Inferior parietal cortex (tissue), 1 donor: ENCODE data around the gene FAM13A.

Experiments
- DNase-seq: peaks from one replicate; pipeline ENCODE4 v3.0.0-alpha.2; 2016; ENCODE audit errors: extremely low spot score

Gene FAM13A

GRCh38 chr4:88843067-88843685 lies 213.8 kb downstream of the FAM13A start:
- DNase-seq = no peak

DNA sequence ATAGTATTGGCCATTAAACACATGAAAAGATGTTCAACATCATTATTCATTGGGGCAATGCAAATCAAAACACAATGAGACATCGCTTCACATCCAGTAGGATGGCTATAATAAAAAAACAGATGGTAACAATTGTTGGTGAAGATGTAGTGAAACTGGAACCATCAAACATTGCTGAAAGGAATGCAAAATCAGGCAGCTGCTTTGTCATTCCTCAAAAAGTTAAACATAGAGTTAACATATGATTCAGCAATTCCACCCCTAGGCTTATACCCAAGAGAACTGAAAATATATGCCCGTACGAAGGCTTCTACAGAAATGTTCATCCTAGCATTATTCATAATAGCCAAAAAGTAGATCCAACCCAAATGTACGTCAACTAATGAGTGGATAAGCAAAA lies 215.3 kb downstream of the FAM13A start:
- DNase-seq = no peak

DNA sequence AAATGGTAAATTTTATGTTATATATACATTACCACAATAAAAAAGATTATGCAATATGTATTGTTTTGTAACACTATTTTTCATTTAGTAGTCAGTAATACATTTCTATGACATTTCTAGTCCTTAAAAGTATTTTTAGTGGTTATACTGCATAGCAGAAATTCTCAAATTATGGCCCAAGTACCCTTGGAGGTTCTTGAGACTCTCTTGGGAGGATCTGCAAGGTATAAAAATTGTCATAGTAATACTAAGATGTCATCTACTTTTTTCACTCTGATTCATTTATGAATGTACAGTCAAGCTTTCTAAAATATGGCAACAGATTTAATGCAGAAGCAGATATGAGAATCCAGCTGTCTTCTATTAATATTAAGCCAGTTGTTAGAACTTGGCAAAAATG lies 220.8 kb downstream of the FAM13A start:
- no peak for DNase-seq

GRCh38 chr4:88831031-88831430 lies 226.0 kb downstream of the FAM13A start:
- DNase-seq = no peak

DNA sequence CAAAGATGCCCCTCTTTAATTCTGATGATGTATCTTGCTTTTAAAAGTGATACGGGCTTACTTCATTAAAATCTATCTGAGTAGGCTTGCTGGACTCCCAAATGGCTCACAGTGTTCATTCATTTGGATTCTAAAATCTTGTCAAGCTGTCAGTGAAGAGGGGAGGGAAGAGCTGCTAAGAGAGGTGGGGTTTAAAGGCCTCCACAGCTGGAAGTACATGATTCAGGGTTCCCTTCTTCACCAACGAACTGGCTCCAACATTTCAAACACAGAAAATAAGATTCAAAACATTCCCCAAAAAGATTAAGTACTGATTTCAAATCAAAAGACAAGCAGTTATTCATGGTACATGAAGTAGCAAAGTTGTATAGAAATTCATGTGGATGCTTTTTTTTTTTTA lies 226.4 kb downstream of the FAM13A start:
- no peak for DNase-seq

DNA sequence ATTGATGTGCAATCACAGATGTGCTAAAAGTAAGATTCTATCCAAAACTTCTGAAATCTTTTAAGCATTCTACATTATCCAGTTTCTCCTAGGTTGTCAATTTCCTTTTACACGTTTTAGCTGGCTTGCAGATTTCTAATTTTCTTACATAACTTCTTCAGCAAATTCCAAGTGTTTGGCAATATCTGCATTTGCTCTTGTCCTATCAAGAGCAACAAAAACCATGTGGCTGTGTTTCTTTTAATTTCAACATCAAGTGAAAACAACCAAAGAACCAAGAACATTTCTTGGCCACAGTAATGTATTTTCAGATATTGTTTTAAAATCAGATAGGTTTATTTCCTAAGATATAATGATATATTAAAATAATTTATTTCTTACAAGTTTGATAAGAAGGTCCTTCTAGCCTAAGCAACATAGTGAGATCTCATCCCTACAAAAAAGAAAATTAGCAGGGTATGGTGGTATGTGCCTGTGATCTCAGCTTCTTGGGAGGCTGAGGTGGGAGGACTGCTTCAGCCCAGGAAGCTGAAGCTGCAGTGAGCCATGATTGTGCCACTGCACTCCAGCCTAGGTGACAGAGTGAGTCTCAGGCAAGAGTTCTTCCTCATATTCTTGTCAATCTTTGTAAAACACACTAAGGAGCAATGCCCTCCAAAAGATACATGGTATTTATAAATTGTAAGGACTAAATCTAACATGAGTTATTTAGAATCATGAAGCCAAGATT lies 228.0 kb downstream of the FAM13A start:
- DNase-seq = no peak

- no peak for DNase-seq
Observed at GRCh38 chr4:88827442-88827841, 229.5 kb downstream of the FAM13A start.

- DNase-seq = no peak
Observed at GRCh38 chr4:88826771-88827170, 230.2 kb downstream of the FAM13A start.

DNA sequence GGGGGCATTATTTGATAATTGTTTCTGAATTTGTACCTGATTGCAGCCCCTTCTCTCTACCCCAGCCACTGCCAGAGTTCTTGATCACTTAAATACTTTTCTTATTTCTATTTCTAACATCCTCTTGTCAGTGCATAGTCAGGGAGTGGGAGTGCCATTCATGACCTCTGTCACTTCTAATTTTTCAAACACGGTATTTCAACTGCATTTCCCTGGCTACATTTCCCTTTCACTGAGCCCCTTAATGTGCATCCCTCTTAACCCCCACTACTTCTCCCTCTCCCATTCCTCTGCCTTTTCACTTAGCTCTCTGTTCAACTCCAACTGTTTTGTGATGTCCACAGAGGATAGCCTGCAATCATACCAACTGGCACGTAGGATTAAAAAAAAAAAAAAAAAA lies 231.1 kb downstream of the FAM13A start:
- DNase-seq = no peak

DNA sequence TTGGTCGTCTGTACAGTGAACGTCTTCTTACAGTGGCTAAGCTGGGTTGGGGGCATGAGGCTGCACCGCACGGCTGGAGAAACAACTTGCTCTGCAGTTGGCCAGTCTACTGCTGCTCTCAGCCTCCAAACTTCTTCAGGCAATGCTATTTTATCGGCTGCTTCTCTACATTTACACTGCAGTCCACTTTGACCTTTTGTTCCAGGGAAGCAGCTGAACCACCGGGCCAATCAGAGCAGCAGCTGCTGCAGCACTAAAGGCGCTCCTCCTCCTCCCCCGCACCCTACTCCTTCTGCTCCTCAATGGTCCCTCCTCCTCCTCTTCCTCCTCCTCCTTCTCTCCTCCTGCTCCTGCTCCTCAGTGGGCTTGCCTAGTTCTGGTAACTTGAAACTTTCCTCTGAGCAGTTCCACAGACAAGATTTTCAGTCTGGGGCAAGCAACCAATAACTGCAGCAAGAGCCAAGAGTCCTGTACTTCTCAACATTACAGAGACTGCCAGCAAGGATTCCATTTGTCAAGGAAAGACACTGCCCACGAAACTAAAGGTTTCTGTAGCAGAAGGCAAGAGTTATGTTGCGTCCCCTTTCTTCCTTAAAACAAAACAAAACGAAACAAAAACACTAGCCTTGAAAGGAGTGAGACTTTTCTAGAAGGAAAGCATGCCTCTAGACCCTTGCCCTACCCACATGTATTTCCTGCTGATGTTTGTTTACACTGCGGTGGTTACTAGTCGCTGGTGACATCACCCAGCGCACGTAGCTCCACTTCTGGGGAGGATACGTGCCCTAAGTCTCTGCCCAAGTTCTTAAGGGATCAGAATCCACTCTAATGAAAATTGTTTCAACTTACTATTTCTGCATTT lies 233.7 kb downstream of the FAM13A start:
- DNase-seq = peak; percentile 85

DNA sequence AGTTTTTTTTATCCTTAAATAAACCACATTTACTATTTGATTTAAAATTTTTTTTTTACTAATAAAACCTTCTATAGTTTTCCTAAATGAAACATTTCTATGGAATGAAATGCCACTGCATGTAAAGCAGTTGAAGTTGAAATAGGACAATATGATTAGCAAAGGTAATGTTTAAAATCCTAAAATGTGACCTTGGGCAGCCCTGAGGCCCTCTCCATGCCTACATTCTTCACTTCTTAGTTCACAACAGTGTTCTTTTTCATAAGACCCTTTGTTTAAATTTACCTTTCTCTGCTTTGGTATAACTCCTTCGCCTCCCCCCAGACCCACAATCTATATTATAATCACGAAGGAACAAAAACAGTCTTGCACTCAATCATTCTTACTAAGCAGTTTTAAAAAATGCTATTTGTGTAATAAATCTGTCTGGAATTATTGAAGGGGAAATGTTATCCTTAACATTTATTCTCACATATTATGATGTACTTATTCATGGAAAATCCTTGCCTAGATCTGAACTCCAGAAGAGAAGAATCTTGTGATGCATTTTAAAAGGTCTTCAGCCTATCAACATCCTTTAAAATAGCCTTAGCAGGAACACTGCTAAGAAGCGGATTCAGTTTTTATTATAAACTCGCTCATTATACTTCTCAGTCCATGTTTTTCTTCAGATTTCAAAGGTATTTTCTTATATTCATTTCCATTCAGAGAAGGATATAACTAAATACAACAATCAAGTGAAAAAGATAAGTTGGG lies 234.8 kb downstream of the FAM13A start:
- no peak for DNase-seq

- no peak for DNase-seq
Observed at GRCh38 chr4:88821522-88821921, 235.5 kb downstream of the FAM13A start.

- DNase-seq = peak; percentile 53
Observed at GRCh38 chr4:88820698-88821415, 236.1 kb downstream of the FAM13A start.

GRCh38 chr4:88819818-88820697 lies 236.9 kb downstream of the FAM13A start:
- no peak for DNase-seq

DNA sequence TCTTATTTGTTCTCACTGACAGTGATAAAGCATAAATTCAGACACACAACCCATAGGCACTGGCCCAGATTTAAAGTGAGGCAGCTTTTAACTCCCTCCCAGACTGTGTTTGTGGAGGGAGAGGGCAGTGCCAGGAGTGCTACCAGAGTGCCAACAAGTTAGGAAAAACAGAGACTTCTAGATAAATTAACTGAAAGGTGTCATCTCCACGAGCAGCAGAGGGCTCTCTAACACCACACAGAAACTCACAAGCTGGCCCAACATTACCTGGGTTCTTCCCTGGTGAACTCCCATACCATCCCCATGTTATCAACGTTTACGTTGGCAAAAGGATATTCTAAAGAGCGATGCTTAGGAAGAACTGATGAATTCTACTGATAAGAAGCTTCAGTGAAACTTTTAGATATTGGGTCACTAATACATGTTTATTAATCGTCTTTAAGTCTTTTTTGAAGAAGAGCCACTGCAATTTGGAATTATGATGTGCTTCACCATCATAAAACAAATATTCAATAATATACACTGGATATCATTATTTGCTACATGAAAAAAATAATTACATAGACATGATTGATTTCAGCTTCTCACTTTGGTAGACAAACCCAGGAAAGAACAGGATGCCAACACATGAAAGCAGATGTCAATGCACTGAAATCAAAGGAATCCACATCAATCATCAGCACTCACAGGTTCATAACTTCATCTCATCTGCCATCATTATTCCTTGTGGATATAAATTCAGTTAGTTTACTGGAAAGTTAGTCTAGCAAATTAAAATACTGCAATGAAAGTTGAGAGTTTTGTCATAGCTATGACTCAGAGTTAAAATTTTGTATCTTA lies 238.1 kb downstream of the FAM13A start:
- peak; percentile 74 for DNase-seq

DNA sequence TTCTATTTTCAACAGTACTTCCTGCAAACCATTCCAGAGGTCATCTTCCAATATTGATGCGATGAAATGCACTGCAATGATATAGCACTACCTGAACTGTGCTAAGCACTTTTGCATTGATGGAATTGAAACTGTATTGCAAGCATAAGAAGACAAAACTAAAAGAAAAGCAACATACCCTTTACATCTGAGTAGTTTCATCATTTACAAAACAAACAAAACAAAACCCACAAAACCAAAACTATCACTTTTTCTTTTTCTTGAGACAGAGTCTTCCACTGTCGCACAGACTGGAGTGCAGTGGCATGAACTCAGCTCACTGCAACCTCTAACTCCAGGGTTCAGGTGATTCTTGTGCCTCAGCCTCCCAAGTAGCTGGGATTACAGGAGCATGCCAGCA lies 239.2 kb downstream of the FAM13A start:
- no peak for DNase-seq

DNA sequence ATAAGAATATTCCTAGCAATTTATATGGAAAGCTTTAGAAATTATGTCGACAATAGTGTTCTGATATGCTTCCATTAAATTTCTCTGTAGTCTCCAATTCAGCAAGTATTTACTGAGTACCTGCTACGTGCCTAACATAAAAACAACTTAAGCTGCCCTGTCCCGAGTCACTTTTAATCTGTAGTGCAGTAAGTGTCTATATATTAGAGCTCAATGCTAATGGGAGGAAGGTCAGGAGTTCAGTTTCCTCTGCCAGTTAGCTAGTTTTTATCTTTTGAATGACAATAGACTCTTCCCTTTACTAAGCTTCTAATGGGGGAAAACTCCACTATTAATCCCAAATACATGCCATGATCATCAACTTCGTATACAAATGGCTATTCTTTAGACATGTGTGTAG lies 240.6 kb downstream of the FAM13A start:
- DNase-seq = no peak

GRCh38 chr4:88814043-88814617 lies 242.9 kb downstream of the FAM13A start:
- DNase-seq = no peak

DNA sequence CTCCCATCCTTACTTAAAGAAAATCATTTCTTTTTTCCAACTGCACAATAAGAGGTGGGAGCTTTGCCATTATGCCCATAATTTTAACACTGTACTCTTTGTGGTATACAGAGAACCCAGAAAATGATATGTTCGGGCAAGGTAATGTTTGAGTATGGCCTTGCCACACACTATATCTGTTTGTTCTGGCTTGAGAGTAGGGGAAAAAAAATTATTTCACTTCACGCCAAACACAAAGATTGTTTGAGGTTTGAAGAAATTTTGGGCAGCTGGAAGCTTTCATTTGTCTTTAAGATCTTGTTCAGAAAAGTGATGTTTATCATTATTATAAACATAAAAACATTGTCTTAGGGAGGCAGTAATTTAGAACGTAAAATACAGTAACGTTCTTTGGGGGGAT lies 244.0 kb downstream of the FAM13A start:
- DNase-seq = no peak
